Measurements from ENCODE around the gene TAC3.
"Not testable (repeated sequence)": the region's sequence is repeated elsewhere in the genome, so short reads cannot be mapped to it uniquely, and the experiment has no call there.

The TAC3 gene

GRCh38 chr12:57016348-57016747 lies at the start of gene TAC3:
Gene TAC3 (minus strand): TSS chr12:57016529. CDS start chr12:57015797, 732 bp downstream.
- no peak for DNase-seq (ENCODE audit: insufficient read length, low spot score)
- no peak for TF ChIP-seq POLR2A (IDR thresholded peaks at IDR 0.05; ENCODE audit: low read depth, low read length)
- no peak for FAIRE-seq

- FAIRE-seq (no peak), DNase-seq (ENCODE audit: insufficient read length, low spot score) (no peak)
- no peak for TF ChIP-seq POLR2A (IDR thresholded peaks at IDR 0.05; ENCODE audit: low read depth, low read length)
Observed at GRCh38 chr12:57063991-57064685, 47.8 kb upstream of the TAC3 start.

GRCh38 chr12:57058454-57058853 lies 42.1 kb upstream of the TAC3 start:
- FAIRE-seq, result no peak
- no peak for TF ChIP-seq POLR2A (IDR thresholded peaks at IDR 0.05; ENCODE audit: low read depth, low read length)

DNA sequence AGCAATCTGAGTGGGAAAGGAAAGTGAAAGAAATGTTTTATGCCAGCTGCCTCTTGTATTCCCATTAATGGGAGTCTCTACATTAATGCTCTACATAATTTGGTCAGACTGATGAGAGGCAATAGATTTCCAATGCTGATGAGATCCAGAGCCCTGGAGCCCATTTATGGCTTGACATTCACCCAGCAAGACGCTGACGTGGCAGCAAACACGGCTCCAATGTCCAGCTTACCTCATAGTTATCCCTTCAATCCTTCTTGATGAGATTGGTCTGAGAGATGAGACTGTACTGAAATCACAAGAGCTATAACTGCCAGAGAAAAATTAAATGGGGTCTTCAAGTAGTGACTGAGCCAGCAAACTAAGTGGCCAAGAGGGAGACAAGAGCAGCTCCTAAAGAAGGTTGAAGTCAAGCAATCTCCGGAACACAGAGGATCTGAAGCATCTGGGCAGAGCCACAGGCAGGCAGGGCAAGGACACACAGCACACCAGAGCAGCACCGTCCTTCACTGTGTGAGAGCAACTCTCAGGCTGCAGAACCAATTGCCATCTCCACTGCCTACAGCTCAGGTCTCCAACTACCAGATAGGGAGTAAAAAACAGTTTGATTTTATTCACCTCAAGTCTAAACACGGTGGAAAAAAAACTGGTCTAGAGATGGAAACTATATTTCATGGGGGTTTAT lies 40.9 kb upstream of the TAC3 start:
- FAIRE-seq, result no peak
- DNase-seq (ENCODE audit: insufficient read length, low spot score), result no peak
- TF ChIP-seq POLR2A (IDR thresholded peaks at IDR 0.05; ENCODE audit: low read depth, low read length), result no peak

More at GRCh38 chr12:57058454-57058853, 42.1 kb upstream of the TAC3 start:
- no peak for DNase-seq (ENCODE audit: insufficient read length, low spot score)

DNA sequence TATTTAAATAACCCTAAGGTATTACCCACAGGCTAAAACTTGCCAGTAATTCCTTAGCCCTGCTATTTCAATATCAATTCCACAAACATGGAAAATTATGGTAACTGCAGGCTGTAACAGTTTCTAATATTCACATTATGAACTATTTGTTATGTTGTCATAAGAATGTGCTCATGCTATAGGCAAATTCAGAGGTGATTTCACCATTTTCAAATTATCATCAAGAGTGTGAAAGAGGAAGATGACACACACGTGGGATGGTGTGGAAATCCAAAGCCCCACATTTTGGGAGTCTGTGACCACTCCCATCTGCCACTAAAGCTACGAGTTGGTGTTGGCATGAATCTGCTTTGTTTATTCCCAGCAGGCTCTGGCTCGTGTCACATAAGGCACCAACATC lies 39.5 kb upstream of the TAC3 start:
- DNase-seq (ENCODE audit: insufficient read length, low spot score) (no peak), FAIRE-seq (no peak)
- TF ChIP-seq POLR2A (IDR thresholded peaks at IDR 0.05; ENCODE audit: low read depth, low read length), result no peak

DNA sequence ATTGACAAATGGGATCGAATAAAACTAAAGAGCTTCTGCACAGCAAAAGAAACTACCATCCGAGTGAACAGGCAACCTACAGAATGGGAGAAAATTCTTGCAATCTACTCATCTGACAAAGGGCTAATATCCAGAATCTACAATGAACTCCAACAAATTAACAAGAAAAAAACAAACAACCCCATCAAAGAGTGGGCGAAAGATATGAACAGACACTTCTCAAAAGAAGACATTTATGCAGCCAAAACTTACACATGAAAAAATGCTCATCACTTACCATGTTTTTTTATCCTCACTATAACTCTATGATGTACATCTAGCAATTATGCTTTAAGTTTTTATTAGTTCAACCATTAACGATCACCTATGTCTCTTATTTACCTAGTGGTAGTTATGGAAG lies 37.6 kb upstream of the TAC3 start:
- not testable (repeated sequence) for FAIRE-seq; DNase-seq (ENCODE audit: insufficient read length, low spot score)

DNA sequence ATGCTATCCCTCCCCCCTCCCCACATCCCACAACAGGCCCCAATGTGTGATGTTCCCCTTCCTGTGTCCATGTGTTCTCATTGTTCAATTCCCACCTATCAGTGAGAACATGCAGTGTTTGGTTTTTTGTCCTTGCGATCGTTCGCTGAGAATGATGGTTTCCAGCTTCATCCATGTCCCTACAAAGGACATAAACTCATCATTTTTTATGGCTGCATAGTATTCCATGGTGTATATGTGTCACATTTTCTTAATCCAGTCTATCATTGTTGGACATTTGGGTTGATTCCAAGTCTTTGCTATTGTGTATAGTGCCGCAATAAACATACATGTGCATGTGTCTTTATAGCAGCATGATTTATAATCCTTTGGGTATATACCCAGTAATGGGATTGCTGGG lies 36.8 kb upstream of the TAC3 start:
- DNase-seq (ENCODE audit: insufficient read length, low spot score); FAIRE-seq: not testable (repeated sequence)

DNA sequence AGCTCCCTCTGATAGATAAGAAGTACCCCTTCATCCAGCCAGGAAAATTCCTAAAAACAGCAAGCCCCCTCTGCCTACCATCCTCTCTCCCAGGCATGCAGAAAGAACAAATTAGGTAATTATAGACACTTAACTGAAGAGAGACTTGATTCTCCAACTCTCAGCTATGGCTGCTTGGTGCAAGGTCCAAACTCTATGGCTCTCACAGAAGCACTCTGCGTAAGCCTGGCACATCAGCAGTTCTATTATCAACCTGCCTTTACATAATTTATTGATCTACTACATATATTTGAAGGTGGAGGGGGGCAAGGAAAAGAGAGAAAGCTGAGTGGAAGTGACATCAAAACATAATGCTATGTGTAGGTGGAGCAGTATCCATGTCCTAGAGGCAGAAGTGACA lies 34.7 kb upstream of the TAC3 start:
- TF ChIP-seq POLR2A (IDR thresholded peaks at IDR 0.05; ENCODE audit: low read depth, low read length), result no peak
- no peak for DNase-seq (ENCODE audit: insufficient read length, low spot score)
- no peak for FAIRE-seq

DNA sequence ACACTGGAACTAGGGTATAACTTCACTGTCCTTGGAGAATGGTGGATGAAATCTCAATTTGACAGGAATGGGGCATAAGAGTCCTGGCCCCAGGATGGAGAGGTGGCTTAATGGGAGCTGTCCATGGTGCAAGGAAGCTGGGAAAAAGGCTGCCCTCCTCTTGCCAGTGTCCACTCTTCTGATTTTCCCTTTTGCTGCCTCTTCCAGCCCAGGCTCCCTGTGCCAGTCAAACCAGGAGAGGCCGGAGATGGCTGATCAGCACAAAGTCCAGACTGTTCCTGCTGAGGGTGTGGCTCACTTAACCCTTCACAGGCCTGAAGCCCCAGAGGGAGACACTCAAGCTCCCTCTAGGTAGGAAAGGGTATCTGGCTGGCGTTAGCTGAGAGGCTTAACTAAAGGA lies 33.6 kb upstream of the TAC3 start, which contains the start of gene MYO1A:
TSS of gene MYO1A (minus strand) at position 240 of the 400 bp plus-strand sequence. CDS start 1,806 bp downstream, outside the sequence.
- TF ChIP-seq POLR2A (IDR thresholded peaks at IDR 0.05; ENCODE audit: low read depth, low read length), result no peak
- DNase-seq (ENCODE audit: insufficient read length, low spot score) (peak; percentile 22), FAIRE-seq (no peak)

DNA sequence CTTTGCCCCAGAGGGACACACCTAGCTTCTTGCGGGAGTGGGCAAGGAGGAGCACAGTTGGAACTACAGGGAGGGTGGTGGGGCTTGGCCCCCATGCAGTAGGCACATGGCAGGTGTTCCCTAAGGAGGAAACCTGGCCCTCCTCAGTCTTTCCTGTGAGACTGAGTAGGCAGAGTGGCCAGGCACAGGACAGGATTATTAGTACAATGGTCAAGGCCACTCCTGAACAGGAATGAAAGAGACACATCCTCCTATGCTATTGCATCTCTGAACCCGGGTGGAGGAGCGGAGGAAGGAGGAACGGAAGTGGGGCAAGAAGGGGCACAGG lies 32.8 kb upstream of the TAC3 start:
- FAIRE-seq, result no peak
- TF ChIP-seq POLR2A (IDR thresholded peaks at IDR 0.05; ENCODE audit: low read depth, low read length), result no peak

DNA sequence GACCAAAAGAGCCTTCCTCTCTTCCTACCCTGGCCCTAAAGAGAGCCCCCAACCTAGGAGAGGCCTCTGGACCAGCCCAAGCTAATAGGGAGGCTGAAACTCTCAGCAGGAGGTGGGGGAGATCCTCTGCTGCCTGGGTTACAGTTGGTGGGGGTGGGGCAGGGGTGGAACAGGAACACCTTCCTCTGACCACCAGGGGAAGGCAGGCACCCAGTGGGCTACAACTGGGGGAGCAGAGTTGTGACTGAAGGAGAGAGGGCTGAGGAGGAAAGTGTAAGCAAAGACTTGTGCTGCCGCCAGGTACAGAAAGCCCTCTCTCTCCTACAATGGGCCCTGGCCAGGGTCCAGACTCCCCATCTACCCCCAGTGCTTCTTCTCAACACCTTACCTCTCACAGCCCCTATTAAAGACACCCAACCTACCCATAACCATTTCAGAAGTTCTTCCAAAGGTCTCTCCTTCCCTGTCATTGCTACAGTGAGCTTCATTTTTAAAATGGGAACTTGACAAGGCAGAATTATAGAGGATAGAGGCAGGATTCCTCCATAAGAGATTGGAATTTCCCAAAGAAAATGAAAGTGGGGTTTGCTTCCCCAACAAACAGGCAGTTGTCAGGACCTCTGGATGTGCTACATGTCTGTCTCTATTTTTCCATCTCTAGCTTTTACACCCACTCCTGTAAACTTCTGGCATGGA lies 32.2 kb upstream of the TAC3 start:
- TF ChIP-seq POLR2A (IDR thresholded peaks at IDR 0.05; ENCODE audit: low read depth, low read length), result no peak
- no peak for FAIRE-seq

More for the DNA sequence above, 32.8 kb upstream of the TAC3 start:
- no peak for DNase-seq (ENCODE audit: insufficient read length, low spot score)

DNA sequence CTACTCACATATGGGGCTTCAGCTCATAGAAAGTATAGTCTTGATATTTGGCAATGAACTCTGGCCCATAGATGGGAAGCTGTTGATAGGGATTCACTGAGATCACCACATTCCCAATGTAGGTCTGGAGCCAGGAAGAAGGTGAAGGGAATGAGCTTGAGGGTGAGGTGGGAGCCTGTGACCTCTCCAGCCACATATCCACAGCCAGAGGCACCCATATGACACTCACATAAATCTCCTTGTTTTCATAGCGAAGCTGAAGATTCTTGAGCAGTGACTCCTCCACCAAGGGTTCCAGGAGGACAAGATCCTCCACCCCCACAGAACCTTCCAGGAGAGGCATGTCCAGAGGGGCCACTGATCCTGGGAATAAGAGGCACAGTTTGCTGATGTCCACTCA lies 31.7 kb upstream of the TAC3 start:
- DNase-seq (ENCODE audit: insufficient read length, low spot score), result no peak
- TF ChIP-seq POLR2A (IDR thresholded peaks at IDR 0.05; ENCODE audit: low read depth, low read length), result no peak

More for the DNA sequence above, 32.2 kb upstream of the TAC3 start:
- no peak for DNase-seq (ENCODE audit: insufficient read length, low spot score)

GRCh38 chr12:57046947-57047890 lies 30.9 kb upstream of the TAC3 start:
- FAIRE-seq, result no peak
- DNase-seq (ENCODE audit: insufficient read length, low spot score), result no peak
- TF ChIP-seq POLR2A (IDR thresholded peaks at IDR 0.05; ENCODE audit: low read depth, low read length), result no peak

More for the DNA sequence above, 31.7 kb upstream of the TAC3 start:
- no peak for FAIRE-seq

Data from H54 (cell line).